SK-N-SH (cell line): ENCODE measurements around the gene ARMC6.

Experiments
- EZH2phosphoT487 ChIP-seq: fragments of 200-600 bp; sonication (generic); IDR thresholded peaks from 2 replicates; pipeline ENCODE4 v1.6.1; 2017; ENCODE audit warnings: low read depth, mixed run types, mild to moderate bottlenecking, antibody characterized with exemption, moderate library complexity, borderline replicate concordance
- RCOR1 ChIP-seq: fragments of 150-350 bp; IDR thresholded peaks from 2 replicates; pipeline ENCODE4 v1.6.1; 2017; ENCODE audit warnings: antibody characterized with exemption, low read length
- TCF12 ChIP-seq: IDR thresholded peaks from 2 replicates; pipeline ENCODE4 v1.4.0; 2012
- YY1 ChIP-seq: IDR thresholded peaks from 2 replicates; pipeline ENCODE4 v1.4.0; 2012; ENCODE audit warnings: low read depth, mild to moderate bottlenecking
- TF ChIP-seq, protein P1 (sequence below): fragments of 200-600 bp; sonication (generic); IDR thresholded peaks from 2 replicates; pipeline ENCODE4 v1.6.1; 2017; ENCODE audit warnings: antibody characterized with exemption, mild to moderate bottlenecking, moderate library complexity

DNA sequence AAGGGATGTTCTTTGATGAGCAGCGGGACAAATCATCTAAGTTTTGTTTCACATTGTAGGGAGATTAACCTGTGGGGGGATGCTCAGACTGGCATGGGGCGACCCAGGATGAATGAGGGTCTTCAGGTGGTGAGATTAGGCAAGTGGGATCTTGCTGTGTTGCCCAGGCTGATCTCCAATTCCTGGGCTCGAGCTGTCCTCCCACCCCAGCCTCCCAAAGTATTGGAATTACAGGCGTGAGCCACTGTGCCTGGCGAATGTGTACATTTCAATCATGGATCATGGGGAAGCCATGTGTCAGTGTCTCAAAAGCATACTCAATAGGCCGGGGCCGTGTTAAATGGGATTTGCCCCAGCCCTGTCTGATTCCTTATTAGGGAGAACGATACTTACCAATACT is 38.5 kb downstream of the ARMC6 start:
- TF ChIP-seq, protein P1, sequence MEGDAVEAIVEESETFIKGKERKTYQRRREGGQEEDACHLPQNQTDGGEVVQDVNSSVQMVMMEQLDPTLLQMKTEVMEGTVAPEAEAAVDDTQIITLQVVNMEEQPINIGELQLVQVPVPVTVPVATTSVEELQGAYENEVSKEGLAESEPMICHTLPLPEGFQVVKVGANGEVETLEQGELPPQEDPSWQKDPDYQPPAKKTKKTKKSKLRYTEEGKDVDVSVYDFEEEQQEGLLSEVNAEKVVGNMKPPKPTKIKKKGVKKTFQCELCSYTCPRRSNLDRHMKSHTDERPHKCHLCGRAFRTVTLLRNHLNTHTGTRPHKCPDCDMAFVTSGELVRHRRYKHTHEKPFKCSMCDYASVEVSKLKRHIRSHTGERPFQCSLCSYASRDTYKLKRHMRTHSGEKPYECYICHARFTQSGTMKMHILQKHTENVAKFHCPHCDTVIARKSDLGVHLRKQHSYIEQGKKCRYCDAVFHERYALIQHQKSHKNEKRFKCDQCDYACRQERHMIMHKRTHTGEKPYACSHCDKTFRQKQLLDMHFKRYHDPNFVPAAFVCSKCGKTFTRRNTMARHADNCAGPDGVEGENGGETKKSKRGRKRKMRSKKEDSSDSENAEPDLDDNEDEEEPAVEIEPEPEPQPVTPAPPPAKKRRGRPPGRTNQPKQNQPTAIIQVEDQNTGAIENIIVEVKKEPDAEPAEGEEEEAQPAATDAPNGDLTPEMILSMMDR: no peak
- no peak for TF ChIP-seq EZH2phosphoT487
- no peak for TF ChIP-seq RCOR1
- TF ChIP-seq TCF12: no peak
- TF ChIP-seq YY1: no peak
